ENCODE results near the gene LAMA2. TPM values are rescaled to one million over a fixed set of nuclear protein-coding genes. Genes with fewer than 3 reads are reported as not detected.

Gene LAMA2
- total and polyA plus RNA-seq, 2 of the 8 experiments (the other 6 are each of a cell fraction or from before 2014, with no cell fraction given), result 1.3 to 3.8 TPM

GRCh38 chr6:128950864-128951263 lies 67.9 kb downstream of the LAMA2 start (continued):
- TF ChIP-seq EZH2 (IDR thresholded peaks at IDR 0.05; ENCODE audit: low read depth, low read length, severe bottlenecking), result no peak
- TF ChIP-seq KDM4A (IDR thresholded peaks at IDR 0.05; ENCODE audit: low read depth, low read length, severe bottlenecking), result no peak
- no peak for TF ChIP-seq GTF2F1 (IDR thresholded peaks at IDR 0.05; ENCODE audit: borderline replicate concordance, low read depth, low read length)
- TF ChIP-seq POLR2A (IDR thresholded peaks at IDR 0.05; ENCODE audit: control extremely low read depth in 1 of 2, low read depth in 2 of 2, low read length in 2 of 2), result no peak
- no peak for TF ChIP-seq CHD1 (IDR thresholded peaks at IDR 0.05; ENCODE audit: low read depth, low read length)
- TF ChIP-seq, protein P1, sequence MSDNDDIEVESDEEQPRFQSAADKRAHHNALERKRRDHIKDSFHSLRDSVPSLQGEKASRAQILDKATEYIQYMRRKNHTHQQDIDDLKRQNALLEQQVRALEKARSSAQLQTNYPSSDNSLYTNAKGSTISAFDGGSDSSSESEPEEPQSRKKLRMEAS (IDR thresholded peaks at IDR 0.05), result no peak
- TF ChIP-seq, protein P2, sequence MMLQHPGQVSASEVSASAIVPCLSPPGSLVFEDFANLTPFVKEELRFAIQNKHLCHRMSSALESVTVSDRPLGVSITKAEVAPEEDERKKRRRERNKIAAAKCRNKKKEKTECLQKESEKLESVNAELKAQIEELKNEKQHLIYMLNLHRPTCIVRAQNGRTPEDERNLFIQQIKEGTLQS (IDR thresholded peaks at IDR 0.05; ENCODE audit: insufficient read depth, low read depth, low read length), result no peak
